Left colon (tissue), 2 donors: Measurements from ENCODE around the gene FAM131B. TPM values are rescaled to one million over a fixed set of nuclear protein-coding genes. Genes with fewer than 3 reads are reported as not detected.

Experiments
- ATAC-seq: fragments of 200-7000 bp; cut with Tn5 transposase; one replicate; pipeline ENCODE4 v1.9.1; 2020; ENCODE audit warnings: mild to moderate bottlenecking, moderate library complexity
- DNase-seq, 2 donors: peaks; one replicate each; pipeline ENCODE4 v3.0.0-alpha.2; 2020
- intact Hi-C, 2 donors: fragments of 100-400 bp; cut with DNase I in 1 of 2; cut with micrococcal nuclease in 1 of 2; formaldehyde crosslinking; loops; one replicate each; pipeline versions ENCODE4 v1.11.2 to v1.14.0; 2022; cut with DNase I, micrococcal nuclease
- microRNA-seq, 2 donors: library from miRNA; unstranded; fragments of <30 nt; microRNA quantifications; one replicate each; pipeline versions ENCODE4 v1.1.0 to v1.2.0, GENCODE V29; 2020
- total RNA-seq, 2 donors: library from RNA; stranded (reverse); fragmentation: NEBNext Ultra II Directional; extraction: Animal tissue kit (Norgen Biotek cat#: 25700); gene quantifications; one replicate each; pipeline ENCODE4 v1.2.1, GENCODE V29; 2021
- donor health status: DM: no; HTN: no; CAD: no.
- donor health status: DM: yes; HTN: yes; CAD: no.

FAM131B gene
- total RNA-seq, 2 donors from 2014 or later, result 0.27 to 3.4 TPM

- DNase-seq, result no peak
- peak; percentile 1 for ATAC-seq
- intact Hi-C loops, result loop anchor here (5.0 to 10.0 kb wide), 2 partner anchors 63 to 70 kb away; no protein-coding TSS in a partner anchor
Observed at GRCh38 chr7:143304938-143305337, 57.6 kb downstream of the FAM131B start.

GRCh38 chr7:143303733-143304132 is 58.8 kb downstream of the FAM131B start:
- DNase-seq (no peak), ATAC-seq (no peak)
- intact Hi-C loops, result loop anchor here (5.0 to 10.0 kb wide), 2 partner anchors 61 to 69 kb away; no protein-coding TSS in a partner anchor

Small RNA genes within 50 kb of the gene (microRNA-seq; reads per million reads assigned to microRNA genes)
- 0 to 10.9 reads per million in 2 donors for gene MIR6892

Other genes with a start within 250 kb of the FAM131B start
- gene PIP, start 230.6 kb downstream of the FAM131B start, total RNA-seq, result not detected
- not detected for gene TAS2R39, start 179.3 kb downstream of the FAM131B start, total RNA-seq
- gene TAS2R40, start 140.7 kb downstream of the FAM131B start, total RNA-seq, result not detected
- 100 to 1,000 TPM; 290 to 349 TPM for gene GSTK1, start 99.3 kb downstream of the FAM131B start, total RNA-seq
- gene TMEM139, start 77.8 kb downstream of the FAM131B start, total RNA-seq, result 10 to 100 TPM; 21.8 to 54.1 TPM
- gene CASP2, start 74.4 kb downstream of the FAM131B start, total RNA-seq, result 10 to 100 TPM; 29.9 to 39.4 TPM
- not detected for gene CLCN1, start 46.6 kb downstream of the FAM131B start, total RNA-seq
- 10 to 100 TPM; 70.1 to 84.4 TPM for gene ZYX, start 18.6 kb upstream of the FAM131B start, total RNA-seq
- 10 to 100 TPM; 18.2 to 25.1 TPM for gene EPHA1, start 46.1 kb upstream of the FAM131B start, total RNA-seq
- not detected for gene TAS2R60, start 80.7 kb upstream of the FAM131B start, total RNA-seq
- not detected for gene TAS2R41, start 115.2 kb upstream of the FAM131B start, total RNA-seq
- 1 to 10 TPM; 1.7 to 2.2 TPM for gene CTAGE15, start 209.1 kb upstream of the FAM131B start, total RNA-seq